A549 (cell line): ENCODE data around the gene COMMD3. TPM values are rescaled to one million over a fixed set of nuclear protein-coding genes. Genes with fewer than 3 reads are reported as not detected.
A peak's percentile ranks its signal among the peaks of the same experiment; 100 is the strongest.

Experiments used
- CBX8 ChIP-seq: fragments of 200-600 bp; sonication (generic); IDR thresholded peaks from 2 replicates; pipeline ENCODE4 v1.6.1; 2016
- CHD2 ChIP-seq: fragments of 150-350 bp; IDR thresholded peaks from 2 replicates; pipeline ENCODE4 v1.6.1; 2014; ENCODE audit warnings: low read length; ENCODE audit not compliant: partially characterized antibody
- CHD4 ChIP-seq: fragments of 200-600 bp; sonication (generic); IDR thresholded peaks from 2 replicates; pipeline ENCODE4 v1.6.1; 2016; ENCODE audit warnings: antibody characterized with exemption, mild to moderate bottlenecking, borderline replicate concordance
- EHMT2 ChIP-seq: fragments of 200-600 bp; sonication (generic); IDR thresholded peaks from 2 replicates; pipeline ENCODE4 v1.6.1; 2016; ENCODE audit warnings: antibody characterized with exemption, low read depth, mild to moderate bottlenecking, moderate library complexity
- ELK1 ChIP-seq: fragments of 150-350 bp; IDR thresholded peaks from 2 replicates; pipeline ENCODE4 v1.6.1; 2014; ENCODE audit warnings: low read depth, mild to moderate bottlenecking, low read length
- EP300 ChIP-seq, 2 experiments: fragments of >200 bp; sonication (Bioruptor Twin); formaldehyde crosslinking; IDR thresholded peaks; 2 replicates in 1 of 2; 3 replicates in 1 of 2; pipeline ENCODE4 v1.6.1; 2016 to 2017
- GATA3 ChIP-seq: IDR thresholded peaks from 2 replicates; pipeline ENCODE4 v1.6.1; 2012; ENCODE audit warnings: borderline replicate concordance
- HDAC2 ChIP-seq: fragments of 200-600 bp; sonication (generic); IDR thresholded peaks from 2 replicates; pipeline ENCODE4 v1.6.1; 2016
- HEYL ChIP-seq: fragments of 250-450 bp; sonication (Bioruptor Pico); IDR thresholded peaks from 2 replicates; pipeline ENCODE4 v1.8.0; 2021; ENCODE audit warnings: mild to moderate bottlenecking, moderate library complexity
- HOXA7 ChIP-seq: fragments of 250-450 bp; sonication (Bioruptor Pico); IDR thresholded peaks from 2 replicates; pipeline ENCODE4 v1.5.0; 2020; ENCODE audit warnings: mild to moderate bottlenecking, moderate library complexity
- JUN ChIP-seq, 2 experiments: fragments of >200 bp; sonication (Bioruptor Twin); formaldehyde crosslinking; IDR thresholded peaks; 2 replicates in 1 of 2; 3 replicates in 1 of 2; pipeline ENCODE4 v1.6.1; 2016 to 2017
- KDM1A ChIP-seq: fragments of 200-600 bp; sonication (generic); IDR thresholded peaks from 2 replicates; pipeline ENCODE4 v1.6.1; 2016; ENCODE audit warnings: low read depth, mild to moderate bottlenecking
- KDM5A ChIP-seq: fragments of 200-600 bp; sonication (generic); IDR thresholded peaks from 2 replicates; pipeline ENCODE4 v1.6.1; 2016; ENCODE audit warnings: antibody characterized with exemption, mild to moderate bottlenecking
- MAFK ChIP-seq: fragments of 450-650 bp; IDR thresholded peaks from 2 replicates; pipeline ENCODE4 v1.6.1; 2014; ENCODE audit not compliant: partially characterized antibody
- MYC ChIP-seq: IDR thresholded peaks from 2 replicates; pipeline ENCODE4 v1.6.1; 2012; ENCODE audit warnings: mild to moderate bottlenecking, inconsistent platforms, low read length, improper control_type of control experiment, borderline replicate concordance
- PHF8 ChIP-seq: fragments of 200-600 bp; sonication (generic); IDR thresholded peaks from 2 replicates; pipeline ENCODE4 v1.6.1; 2016; ENCODE audit warnings: low read depth, mild to moderate bottlenecking, antibody characterized with exemption, moderate library complexity, borderline replicate concordance
- POLR2A ChIP-seq: IDR thresholded peaks from 2 replicates; pipeline ENCODE4 v1.6.1; 2012; ENCODE audit warnings: mild to moderate bottlenecking, low read length
- POLR2AphosphoS2 ChIP-seq: conservative IDR thresholded peaks from 2 replicates; pipeline ENCODE4 v1.6.1; 2012; ENCODE audit warnings: low read length, improper control_type of control experiment, inconsistent platforms
- RARB ChIP-seq: fragments of 250-450 bp; sonication (Bioruptor Pico); IDR thresholded peaks from 2 replicates; pipeline ENCODE4 v1.8.0; 2021; ENCODE audit warnings: mild to moderate bottlenecking, moderate library complexity
- RCOR1 ChIP-seq: fragments of 150-350 bp; IDR thresholded peaks from 2 replicates; pipeline ENCODE4 v1.6.1; 2014; ENCODE audit warnings: antibody characterized with exemption, low read length, low read depth
- REST ChIP-seq: fragments of 200-600 bp; sonication (generic); IDR thresholded peaks from 2 replicates; pipeline ENCODE4 v1.6.1; 2016; ENCODE audit warnings: antibody characterized with exemption, mild to moderate bottlenecking, moderate library complexity
- RFX5 ChIP-seq: fragments of 450-650 bp; IDR thresholded peaks from 2 replicates; pipeline ENCODE4 v1.7.1; 2014; ENCODE audit warnings: antibody characterized with exemption, mild to moderate bottlenecking, moderate library complexity
- SMC3 ChIP-seq: fragments of >200 bp; sonication (Bioruptor Twin); formaldehyde crosslinking; IDR thresholded peaks from 3 replicates; pipeline ENCODE4 v1.6.1; 2018; ENCODE audit warnings: inconsistent platforms
- ZC3H11A ChIP-seq: fragments of 450-650 bp; IDR thresholded peaks from 2 replicates; pipeline ENCODE4 v1.6.1; 2014; ENCODE audit warnings: antibody characterized with exemption, mild to moderate bottlenecking
- ZFP36 ChIP-seq: fragments of 450-650 bp; IDR thresholded peaks from 2 replicates; pipeline ENCODE4 v1.6.1; 2014; ENCODE audit warnings: borderline replicate concordance; ENCODE audit not compliant: partially characterized antibody
- ZNF302 ChIP-seq: fragments of 250-450 bp; sonication (Bioruptor Pico); IDR thresholded peaks from 2 replicates; pipeline ENCODE4 v1.9.0; 2021; ENCODE audit warnings: inconsistent platforms, mild to moderate bottlenecking, moderate library complexity
- ZSCAN20 ChIP-seq: fragments of 250-450 bp; sonication (Bioruptor Pico); IDR thresholded peaks from 2 replicates; pipeline ENCODE4 v1.8.0; 2022; ENCODE audit warnings: mild to moderate bottlenecking, moderate library complexity
- polyA plus RNA-seq, 4 experiments: library from polyadenylated mRNA; depleted of rRNA in 3 of 4; stranded (reverse); fragments of >200 nt; fragmentation: RNase III in 1 of 4; extraction: RNeasy Plus Mini Kit Qiagen cat#74134 plus additional on column Dnase treatment in 1 of 4; gene quantifications; 2 replicates in 3 of 4; 3 replicates in 1 of 4; pipeline ENCODE4 v1.2.3, GENCODE V29; 2011 to 2017

COMMD3 gene
- polyA plus RNA-seq, 2 of the 4 experiments (the other 2 are of a cell fraction), result 42.2 to 70.8 TPM

GRCh38 chr10:22340329-22341189, 24.4 kb downstream of the COMMD3 start (continued):
- TF ChIP-seq CHD4 (no peak), MAFK (peak; percentile 46), KDM5A (no peak), CHD2 (no peak), ZC3H11A (no peak), EP300 (IDR thresholded peaks at IDR 0.05) (no peak), PHF8 (peak; percentile 100), EHMT2 (no peak), RARB (CRISPR knock-in tag) (no peak), SMC3 (no peak), HOXA7 (no peak), JUN (IDR thresholded peaks at IDR 0.05) (peak; percentile 59 to 67; a peak in 4 of 5 replicates), GATA3 (0 out of 2 replicates have a peak, but pooled peaks have one; percentile 10), RCOR1 (no peak), HDAC2 (no peak), POLR2A (peak; percentile 40), REST (no peak), ZNF302 (no peak), CBX8 (no peak), MYC (no peak), POLR2AphosphoS2 (no peak), RFX5 (no peak), ZFP36 (no peak), ELK1 (no peak), KDM1A (no peak), HEYL (CRISPR knock-in tag) (no peak), ZSCAN20 (no peak)
- TF ChIP-seq, all 56 proteins: peak for 10
